MCF 10A (cell line): ENCODE data around the gene MYO7B. TPM values are rescaled to one million over a fixed set of nuclear protein-coding genes. Genes with fewer than 3 reads are reported as not detected.

Experiments used
- BruUV-seq: library from RNA; stranded (reverse); fragments of 400-500 nt; replicated peaks from 2 replicates; lab custom pipeline; 2021; lab: Mats Ljungman, UMichigan
- CTCF ChIA-PET: fragments of 300-600 bp; sonication (Branson Sonifier 250); formaldehyde crosslinking; extraction: SDS; loops from one replicate; lab custom pipeline; 2021; ENCODE audit warnings: antibody characterized with exemption, inconsistent platforms; lab: Yijun Ruan, JAX
- POLR2A ChIA-PET: fragments of 300-600, 350-650 bp; sonication (Branson Sonifier 250); formaldehyde crosslinking; extraction: SDS; loops from one replicate; lab custom pipeline; 2020; ENCODE audit warnings: antibody characterized with exemption, inconsistent platforms; lab: Yijun Ruan, JAX
- DNase-seq: peaks from one replicate; pipeline ENCODE4 v3.0.0-alpha.2; 2018; ENCODE audit not compliant: unreplicated experiment
- H3K27ac Mint-ChIP-seq: one replicate; pipeline ENCODE4 v1.8.0; 2022; ENCODE audit warnings: mild to moderate bottlenecking, low read depth, mixed read lengths; ENCODE audit not compliant: unreplicated experiment
- H3K27me3 Mint-ChIP-seq: one replicate; pipeline ENCODE4 v1.8.0; 2022; ENCODE audit warnings: mixed read lengths; ENCODE audit not compliant: insufficient read depth, unreplicated experiment
- H3K36me3 Mint-ChIP-seq: one replicate; pipeline ENCODE4 v1.8.0; 2022; ENCODE audit warnings: mild to moderate bottlenecking, moderate library complexity, mixed read lengths; ENCODE audit not compliant: insufficient read depth, unreplicated experiment
- H3K4me1 Mint-ChIP-seq: one replicate; pipeline ENCODE4 v1.8.0; 2022; ENCODE audit warnings: mixed read lengths; ENCODE audit not compliant: insufficient read depth, unreplicated experiment
- H3K4me3 Mint-ChIP-seq: one replicate; pipeline ENCODE4 v1.8.0; 2022; ENCODE audit warnings: mild to moderate bottlenecking, moderate library complexity, mixed read lengths; ENCODE audit not compliant: unreplicated experiment
- H3K9me3 Mint-ChIP-seq: one replicate; pipeline ENCODE4 v1.8.0; 2022; ENCODE audit warnings: mixed read lengths; ENCODE audit not compliant: unreplicated experiment
- CTCF ChIP-seq: fragments of 200-600 bp; IDR thresholded peaks from one replicate; pipeline ENCODE4 v1.8.0; 2022; ENCODE audit warnings: antibody characterized with exemption, mild to moderate bottlenecking; ENCODE audit not compliant: unreplicated experiment
- intact Hi-C: fragments of 100-400 bp; cut with micrococcal nuclease; formaldehyde crosslinking; loops from 2 replicates; pipeline ENCODE4 v1.14.1; 2022
- total RNA-seq: library from RNA; stranded (reverse); gene quantifications from 2 replicates; pipeline ENCODE4 v1.2.3, GENCODE V29; 2022

The MYO7B gene
- total RNA-seq, 1 experiment from 2014 or later: not detected

- no TSS peak for BruUV-seq
- H3K27ac Mint-ChIP-seq: no peak overlapping the region
- ChIA-PET POLR2A (no interaction called here), CTCF (no interaction called here)
- no peaks in the 10 kb centered on the region for H3K36me3 Mint-ChIP-seq
- intact Hi-C loops: no loop called here
- DNase-seq: no peak
- H3K9me3 Mint-ChIP-seq: peaks cover 19% of the 10 kb centered on the region
- H3K4me1 Mint-ChIP-seq: peaks cover 9% of the 10 kb centered on the region
- no peaks in the 10 kb centered on the region for H3K27me3 Mint-ChIP-seq
- no peak overlapping the region for H3K4me3 Mint-ChIP-seq
- no peak for TF ChIP-seq CTCF
Measured at GRCh38 chr2:127597046-127597983, 61.8 kb downstream of the MYO7B start.

DNA sequence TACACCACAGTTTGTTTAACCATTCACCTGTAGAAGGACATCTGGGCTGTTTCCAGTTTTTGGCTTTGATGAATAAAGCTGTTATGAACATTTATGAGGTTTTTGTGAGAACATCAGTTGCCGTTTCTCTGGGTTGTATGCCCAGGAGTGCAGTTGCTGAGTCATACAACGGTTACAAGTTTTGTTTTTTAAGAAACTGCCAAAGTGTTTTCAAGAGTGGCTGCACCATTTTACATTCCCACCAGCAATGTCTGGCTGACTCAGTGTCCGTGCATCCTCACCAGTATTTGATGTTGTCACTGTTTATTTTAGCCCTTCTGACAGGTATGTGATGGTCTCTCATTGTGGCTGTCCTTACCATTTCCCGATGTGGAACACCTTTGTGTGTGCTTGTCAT, 62.5 kb downstream of the MYO7B start:
- no peaks in the 10 kb centered on the region for H3K36me3 Mint-ChIP-seq
- peaks cover 9% of the 10 kb centered on the region for H3K4me1 Mint-ChIP-seq
- peaks cover 19% of the 10 kb centered on the region for H3K9me3 Mint-ChIP-seq
- no peaks in the 10 kb centered on the region for H3K27me3 Mint-ChIP-seq
- ChIA-PET CTCF (interaction anchor here (0.6 kb wide), 1 partner anchor 40 kb away, joined by 3 read pairs; no protein-coding TSS in a partner anchor), POLR2A (no interaction called here)
- peak; percentile 39 for DNase-seq
- no TSS peak for BruUV-seq
- intact Hi-C loops: no loop called here
- TF ChIP-seq CTCF: no peak
- no peak overlapping the region for H3K4me3 Mint-ChIP-seq
- H3K27ac Mint-ChIP-seq: no peak overlapping the region

DNA sequence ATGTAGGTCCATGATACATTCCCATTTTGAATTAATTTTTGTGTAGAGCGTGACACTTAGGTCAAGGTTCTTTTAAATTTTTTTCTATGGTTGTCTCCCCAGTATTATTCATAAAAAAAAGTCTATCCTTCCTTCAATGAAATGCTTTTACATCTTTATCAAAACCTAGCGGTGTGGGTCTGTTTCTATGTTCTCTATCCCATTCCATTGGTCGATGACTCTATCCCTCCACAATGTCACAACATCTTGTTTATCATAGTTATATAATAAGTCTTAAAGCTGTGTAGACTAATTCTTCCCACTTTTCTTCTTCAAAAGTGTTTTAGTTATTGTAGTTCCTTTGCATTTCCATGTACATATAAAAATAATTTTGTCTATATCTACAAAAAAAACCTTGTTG, 63.2 kb downstream of the MYO7B start:
- no peak for DNase-seq
- intact Hi-C loops: no loop called here
- Mint-ChIP-seq H3K4me1 (peaks cover 9% of the 10 kb centered on the region), H3K9me3 (peaks cover 19% of the 10 kb centered on the region), H3K27me3 (no peaks in the 10 kb centered on the region), H3K36me3 (no peaks in the 10 kb centered on the region), H3K4me3 (no peak overlapping the region), H3K27ac (no peak overlapping the region)
- no TSS peak for BruUV-seq
- ChIA-PET POLR2A (no interaction called here), CTCF (interaction anchor here (0.9 to 1.3 kb wide), 2 partner anchors 9 to 14 kb away, joined by 3 read pairs; no protein-coding TSS in a partner anchor)
- TF ChIP-seq CTCF: no peak

DNA sequence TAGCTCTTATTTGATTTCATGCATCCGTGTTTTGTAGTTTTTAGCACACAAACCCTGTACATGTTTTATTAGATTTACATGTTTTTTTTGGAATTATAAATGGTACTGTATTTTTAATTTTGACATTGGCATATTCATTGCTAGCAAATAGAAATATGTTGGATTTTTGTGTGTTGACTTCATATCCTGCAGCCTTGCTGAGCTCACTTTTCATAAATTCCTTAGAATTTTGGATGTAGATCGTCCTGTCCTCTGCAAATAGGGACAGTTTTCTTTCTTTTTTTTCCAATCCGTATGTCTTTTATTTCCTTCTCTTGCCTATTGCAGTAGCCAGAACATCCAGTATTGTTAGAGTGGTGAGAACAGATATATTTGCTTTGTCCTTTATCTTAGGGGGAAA, 63.7 kb downstream of the MYO7B start:
- H3K27ac Mint-ChIP-seq: no peak overlapping the region
- BruUV-seq: no TSS peak
- no peak for TF ChIP-seq CTCF
- no peak overlapping the region for H3K4me3 Mint-ChIP-seq
- H3K9me3 Mint-ChIP-seq: peaks cover 19% of the 10 kb centered on the region
- no peaks in the 10 kb centered on the region for H3K36me3 Mint-ChIP-seq
- H3K27me3 Mint-ChIP-seq: no peaks in the 10 kb centered on the region
- DNase-seq: no peak
- ChIA-PET CTCF (interaction anchor here (0.6 to 1.3 kb wide), 4 partner anchors 9 to 19 kb away, joined by 3 read pairs; no protein-coding TSS in a partner anchor), POLR2A (no interaction called here)
- peaks cover 9% of the 10 kb centered on the region for H3K4me1 Mint-ChIP-seq
- intact Hi-C loops: no loop called here
